Measurements from ENCODE around the gene OR8K3.

OR8K3 gene

GRCh38 chr11:56314844-56315243 lies at the start of gene OR8K3:
OR8K3 (plus strand) TSS chr11:56315144; CDS start chr11:56318307, 3,163 bp downstream.
- no peak for DNase-seq

- no peak for DNase-seq
These were observed 43.9 kb upstream of the OR8K3 start for GRCh38 chr11:56271092-56271491.

- DNase-seq, result no peak
These were observed 41.1 kb upstream of the OR8K3 start, which contains the start of gene OR5T1 for GRCh38 chr11:56273854-56274253. OR5T1 (plus strand) TSS chr11:56274154; CDS start chr11:56275639, 1,485 bp downstream.

- DNase-seq, result no peak
These were observed 22.8 kb upstream of the OR8K3 start, which contains the start of gene OR8H1 for GRCh38 chr11:56292154-56292553. OR8H1 (minus strand) TSS chr11:56292254; CDS start chr11:56291062, 1,192 bp downstream.

- no peak for DNase-seq
These were observed 18.0 kb upstream of the OR8K3 start for GRCh38 chr11:56296898-56297297.

GRCh38 chr11:56307836-56308235 lies 7.1 kb upstream of the OR8K3 start:
- no peak for DNase-seq

GRCh38 chr11:56331861-56332491 lies 17.0 kb downstream of the OR8K3 start:
- no peak for DNase-seq

GRCh38 chr11:56333156-56333555 lies 18.2 kb downstream of the OR8K3 start:
- no peak for DNase-seq

GRCh38 chr11:56340289-56340688 lies 25.3 kb downstream of the OR8K3 start:
- no peak for DNase-seq

GRCh38 chr11:56345739-56346138 lies 30.8 kb downstream of the OR8K3 start, which contains the start of gene OR8K1:
OR8K1 (plus strand) TSS chr11:56346039; CDS start chr11:56346039, 0 bp downstream.
- DNase-seq, result no peak

GRCh38 chr11:56353991-56354390 lies 39.0 kb downstream of the OR8K3 start, which contains the start of gene OR8J1:
OR8J1 (plus strand) TSS chr11:56354291; CDS start chr11:56360247, 5,956 bp downstream.
- DNase-seq, result no peak

All from activated naive CD4-positive, alpha-beta T cell treated with anti-CD3 and anti-CD28 coated beads, Interleukin-2, amount 50 U/mL, for 16 hours (primary cell).